H9 (cell line): ENCODE measurements around the gene SCUBE1. TPM values are rescaled to one million over a fixed set of nuclear protein-coding genes. Genes with fewer than 3 reads are reported as not detected.

Experiments
- DNase-seq: peaks from one replicate; pipeline ENCODE4 v3.0.0-alpha.2; 2017
- H2AFZ ChIP-seq: one replicate; pipeline ENCODE4 v1.6.1; 2013; ENCODE audit warnings: mild to moderate bottlenecking, low read length, control low read depth, moderate library complexity
- H2AK5ac ChIP-seq: 2 replicates; pipeline ENCODE4 v1.6.1; 2013; ENCODE audit warnings: low read length, control low read depth, mixed read lengths; ENCODE audit not compliant: insufficient read length
- H2BK120ac ChIP-seq: one replicate; pipeline ENCODE4 v1.6.1; 2013; ENCODE audit warnings: low read depth, mild to moderate bottlenecking, low read length, control low read depth, inconsistent platforms; ENCODE audit not compliant: poor library complexity, severe bottlenecking
- H2BK12ac ChIP-seq: 2 replicates; pipeline ENCODE4 v1.6.1; 2013; ENCODE audit warnings: low read length, control low read depth, mixed read lengths, low read depth; ENCODE audit not compliant: insufficient read length
- H2BK15ac ChIP-seq: 2 replicates; pipeline ENCODE4 v1.6.1; 2013; ENCODE audit warnings: low read depth, low read length, control low read depth
- H2BK20ac ChIP-seq: one replicate; pipeline ENCODE4 v1.6.1; 2013; ENCODE audit warnings: low read depth, mild to moderate bottlenecking, low read length, control low read depth, inconsistent platforms; ENCODE audit not compliant: poor library complexity, severe bottlenecking
- H2BK5ac ChIP-seq: 2 replicates; pipeline ENCODE4 v1.6.1; 2013; ENCODE audit warnings: low read length, control low read depth, mixed read lengths; ENCODE audit not compliant: insufficient read length
- H3K14ac ChIP-seq: 2 replicates; pipeline ENCODE4 v1.6.1; 2013; ENCODE audit warnings: low read length, control low read depth; ENCODE audit not compliant: insufficient read depth
- H3K18ac ChIP-seq: 2 replicates; pipeline ENCODE4 v1.6.1; 2013; ENCODE audit warnings: low read depth, mild to moderate bottlenecking, mixed read lengths, low read length, control low read depth; ENCODE audit not compliant: insufficient read length
- H3K23ac ChIP-seq: 2 replicates; pipeline ENCODE4 v1.6.1; 2013; ENCODE audit warnings: low read length, control low read depth, mixed read lengths, low read depth; ENCODE audit not compliant: insufficient read length
- H3K23me2 ChIP-seq: 2 replicates; pipeline ENCODE4 v1.6.1; 2013; ENCODE audit warnings: low read depth, mild to moderate bottlenecking, mixed read lengths, low read length, control low read depth; ENCODE audit not compliant: insufficient read length, poor library complexity, severe bottlenecking
- H3K27ac ChIP-seq: 2 replicates; pipeline ENCODE4 v1.5.1; 2013; ENCODE audit warnings: low read length, control low read depth, mixed read lengths, low read depth; ENCODE audit not compliant: insufficient read length
- H3K27me3 ChIP-seq: 2 replicates; pipeline ENCODE4 v1.6.1; 2013; ENCODE audit warnings: low read length, control low read depth, inconsistent platforms; ENCODE audit not compliant: insufficient read depth
- H3K4ac ChIP-seq: 2 replicates; pipeline ENCODE4 v1.6.1; 2013; ENCODE audit warnings: low read depth, mild to moderate bottlenecking, control low read depth, inconsistent platforms, low read length, moderate library complexity
- H3K4me1 ChIP-seq: 2 replicates; pipeline ENCODE4 v1.6.1; 2013; ENCODE audit warnings: low read length, control low read depth, inconsistent platforms; ENCODE audit not compliant: insufficient read depth
- H3K4me2 ChIP-seq: 2 replicates; pipeline ENCODE4 v1.6.1; 2013; ENCODE audit warnings: low read length, control low read depth, mixed read lengths; ENCODE audit not compliant: insufficient read length, insufficient read depth
- H3K56ac ChIP-seq: 2 replicates; pipeline ENCODE4 v1.6.1; 2013; ENCODE audit warnings: low read depth, mild to moderate bottlenecking, mixed read lengths, low read length, control low read depth; ENCODE audit not compliant: insufficient read length
- H3K79me1 ChIP-seq: 2 replicates; pipeline ENCODE4 v1.6.1; 2013; ENCODE audit warnings: low read depth, mild to moderate bottlenecking, moderate library complexity, low read length, control low read depth, inconsistent platforms; ENCODE audit not compliant: insufficient read depth, poor library complexity, severe bottlenecking
- H3K79me2 ChIP-seq: 2 replicates; pipeline ENCODE4 v1.6.1; 2013; ENCODE audit warnings: low read length, control low read depth, inconsistent platforms; ENCODE audit not compliant: insufficient read depth
- H3K9ac ChIP-seq: 2 replicates; pipeline ENCODE4 v1.6.1; 2013; ENCODE audit warnings: low read length, control low read depth, mixed read lengths; ENCODE audit not compliant: insufficient read length; ENCODE audit errors: extremely low read depth
- H3K9me3 ChIP-seq: one replicate; pipeline ENCODE4 v1.6.1; 2013; ENCODE audit warnings: low read depth, low read length, inconsistent platforms; ENCODE audit not compliant: control insufficient read depth
- H3T11ph ChIP-seq: one replicate; pipeline ENCODE4 v1.6.1; 2013; ENCODE audit warnings: mild to moderate bottlenecking, low read length, control low read depth, inconsistent platforms
- H4K20me1 ChIP-seq: one replicate; pipeline ENCODE4 v1.6.1; 2013; ENCODE audit not compliant: control insufficient read depth, insufficient read length, insufficient read depth
- H4K5ac ChIP-seq: 2 replicates; pipeline ENCODE4 v1.6.1; 2013; ENCODE audit warnings: low read depth, mild to moderate bottlenecking, mixed read lengths, low read length, control low read depth; ENCODE audit not compliant: insufficient read length
- H4K8ac ChIP-seq: replicated peaks from 2 replicates; pipeline ENCODE4 v1.6.1; 2013; ENCODE audit warnings: low read length, control low read depth, mixed read lengths, low read depth; ENCODE audit not compliant: insufficient read length
- H4K91ac ChIP-seq: 2 replicates; pipeline ENCODE4 v1.6.1; 2013; ENCODE audit warnings: low read depth, mild to moderate bottlenecking, moderate library complexity, mixed read lengths, low read length, control low read depth; ENCODE audit not compliant: insufficient read length
- H3K27ac Mint-ChIP-seq, 3 experiments: 2 replicates in 2 of 3; 3 replicates in 1 of 3; pipeline ENCODE4 v1.8.0; 2020 to 2021; ENCODE audit warnings: mixed read lengths in 3 of 3, mild to moderate bottlenecking in 1 of 3, moderate library complexity in 1 of 3
- H3K27me3 Mint-ChIP-seq: 2 replicates; pipeline ENCODE4 v1.8.0; 2021; ENCODE audit warnings: low read depth, mild to moderate bottlenecking, moderate library complexity, mixed read lengths
- H3K36me3 Mint-ChIP-seq, 3 experiments: 2 replicates in 2 of 3; 3 replicates in 1 of 3; pipeline ENCODE4 v1.8.0; 2020 to 2021; ENCODE audit warnings: low read depth in 3 of 3, mixed read lengths in 3 of 3; ENCODE audit not compliant: insufficient read depth in 1 of 3
- H3K4me1 Mint-ChIP-seq, 2 experiments: 2 replicates each; pipeline ENCODE4 v1.8.0; 2020; ENCODE audit warnings: mixed read lengths in 2 of 2
- H3K4me3 Mint-ChIP-seq, 2 experiments: 2 replicates in 1 of 2; 3 replicates in 1 of 2; pipeline ENCODE4 v1.8.0; 2020 to 2021; ENCODE audit warnings: mild to moderate bottlenecking in 2 of 2, mixed read lengths in 2 of 2, moderate library complexity in 1 of 2
- H3K9me3 Mint-ChIP-seq, 2 experiments: 2 replicates in 1 of 2; 3 replicates in 1 of 2; pipeline ENCODE4 v1.8.0; 2020; ENCODE audit warnings: mild to moderate bottlenecking in 2 of 2, mixed read lengths in 2 of 2, moderate library complexity in 1 of 2
- CTCF ChIP-seq: fragments of 200-600 bp; sonication (generic); conservative IDR thresholded peaks from 3 replicates; pipeline ENCODE4 v1.8.0; 2021; ENCODE audit warnings: antibody characterized with exemption, mild to moderate bottlenecking
- WGBS: extraction: QIAGEN DNeasy Blood & Tissue Kit; methylation state at CpG from one replicate; pipeline ENCODE4 v1.1.7; 2013; ENCODE audit warnings: missing lambda C conversion rate, low lambda C conversion rate, mixed read lengths; ENCODE audit not compliant: insufficient read length; ENCODE audit errors: extremely low coverage; 5-methylcytosine and 5-hydroxymethylcytosine counted together
- total RNA-seq: library from RNA; stranded (reverse); gene quantifications from 2 replicates; pipeline ENCODE4 v1.2.1, GENCODE V29; 2021

The SCUBE1 gene
- total RNA-seq, 1 experiment from 2014 or later: 1.2 TPM

GRCh38 chr22:43238526-43239006 is 104.6 kb downstream of the SCUBE1 start:
- Histone ChIP-seq H3K79me1 (no peaks in the 10 kb centered on the region), H3K9ac (no peak overlapping the region), H2BK12ac (no peak overlapping the region), H2BK20ac (no peak overlapping the region), H3K9me3 (no peaks in the 10 kb centered on the region), H4K20me1 (no peaks in the 10 kb centered on the region), H3K27me3 (no peaks in the 10 kb centered on the region), H4K5ac (no peak overlapping the region), H3K14ac (no peak overlapping the region), H3K56ac (no peak overlapping the region), H2BK5ac (no peak overlapping the region), H3K23me2 (no peaks in the 10 kb centered on the region), H2AFZ (no peak overlapping the region), H3K27ac (no peak overlapping the region), H2AK5ac (no peak overlapping the region), H4K8ac (no peak overlapping the region), H2BK15ac (no peak overlapping the region), H3K18ac (no peak overlapping the region), H3T11ph (no peak overlapping the region), H3K79me2 (no peaks in the 10 kb centered on the region), H3K23ac (no peak overlapping the region), H3K4me1 (no peaks in the 10 kb centered on the region), H2BK120ac (no peak overlapping the region), H3K4ac (no peak overlapping the region), H3K4me2 (no peak overlapping the region), H4K91ac (no peak overlapping the region)
- Mint-ChIP-seq H3K36me3 (no peaks in the 10 kb centered on the region), H3K27ac (no peak overlapping the region), H3K4me1 (peaks cover 2 to 7% of the 10 kb centered on the region in 2 experiments; a peak in 3 of 4 replicates), H3K4me3 (no peak overlapping the region), H3K9me3 (no peaks in the 10 kb centered on the region; a peak in 1 of 5 replicates), H3K27me3 (no peaks in the 10 kb centered on the region; the same call in 1 of the 2 replicates)
- no peak for TF ChIP-seq CTCF
- DNase-seq: no peak
- no CpG with 5 or more reads among the region's 19 CpGs for WGBS
